NB4 (cell line): Measurements from ENCODE around the gene NDC1.

Experiments
- MYC ChIP-seq: IDR thresholded peaks from 2 replicates; pipeline ENCODE4 v1.6.1; 2011; ENCODE audit warnings: low read depth, low read length
- POLR2A ChIP-seq: IDR thresholded peaks from 2 replicates; pipeline ENCODE4 v1.6.1; 2011; ENCODE audit warnings: mild to moderate bottlenecking; ENCODE audit not compliant: insufficient read length; ENCODE audit errors: extremely low read depth
- TF ChIP-seq, protein P1 (sequence below): IDR thresholded peaks from one replicate; pipeline ENCODE4 v1.5.1; 2012; ENCODE audit warnings: low read depth, low read length
- TF ChIP-seq, protein P2 (sequence below): IDR thresholded peaks from 2 replicates; pipeline ENCODE4 v1.6.1; 2011; ENCODE audit warnings: low read depth, low read length

- TF ChIP-seq, protein P1, sequence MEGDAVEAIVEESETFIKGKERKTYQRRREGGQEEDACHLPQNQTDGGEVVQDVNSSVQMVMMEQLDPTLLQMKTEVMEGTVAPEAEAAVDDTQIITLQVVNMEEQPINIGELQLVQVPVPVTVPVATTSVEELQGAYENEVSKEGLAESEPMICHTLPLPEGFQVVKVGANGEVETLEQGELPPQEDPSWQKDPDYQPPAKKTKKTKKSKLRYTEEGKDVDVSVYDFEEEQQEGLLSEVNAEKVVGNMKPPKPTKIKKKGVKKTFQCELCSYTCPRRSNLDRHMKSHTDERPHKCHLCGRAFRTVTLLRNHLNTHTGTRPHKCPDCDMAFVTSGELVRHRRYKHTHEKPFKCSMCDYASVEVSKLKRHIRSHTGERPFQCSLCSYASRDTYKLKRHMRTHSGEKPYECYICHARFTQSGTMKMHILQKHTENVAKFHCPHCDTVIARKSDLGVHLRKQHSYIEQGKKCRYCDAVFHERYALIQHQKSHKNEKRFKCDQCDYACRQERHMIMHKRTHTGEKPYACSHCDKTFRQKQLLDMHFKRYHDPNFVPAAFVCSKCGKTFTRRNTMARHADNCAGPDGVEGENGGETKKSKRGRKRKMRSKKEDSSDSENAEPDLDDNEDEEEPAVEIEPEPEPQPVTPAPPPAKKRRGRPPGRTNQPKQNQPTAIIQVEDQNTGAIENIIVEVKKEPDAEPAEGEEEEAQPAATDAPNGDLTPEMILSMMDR: no peak
- TF ChIP-seq, protein P2, sequence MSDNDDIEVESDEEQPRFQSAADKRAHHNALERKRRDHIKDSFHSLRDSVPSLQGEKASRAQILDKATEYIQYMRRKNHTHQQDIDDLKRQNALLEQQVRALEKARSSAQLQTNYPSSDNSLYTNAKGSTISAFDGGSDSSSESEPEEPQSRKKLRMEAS: no peak
- TF ChIP-seq POLR2A: no peak
- no peak for TF ChIP-seq MYC
Observed at GRCh38 chr1:53835491-53835890, 2.6 kb downstream of the NDC1 start.
